GM23338 (cell line): ENCODE measurements around the gene SIRT2. TPM values are rescaled to one million over a fixed set of nuclear protein-coding genes. Genes with fewer than 3 reads are reported as not detected.

Experiments used
- ATAC-seq: fragments of 200-7000 bp; cut with Tn5 transposase; 3 replicates; pipeline ENCODE4 v1.9.1; 2020
- DNase-seq: peaks from one replicate; pipeline ENCODE4 v3.0.0-alpha.2; 2015; ENCODE audit warnings: low spot score
- H2AFZ ChIP-seq: fragments of 200-600 bp; sonication (generic); 2 replicates; pipeline ENCODE4 v1.8.0; 2016; ENCODE audit warnings: antibody characterized with exemption, mild to moderate bottlenecking, moderate library complexity
- H3F3A ChIP-seq: fragments of 200-600 bp; sonication (generic); replicated peaks from 2 replicates; pipeline ENCODE4 v1.8.0; 2017; ENCODE audit warnings: antibody characterized with exemption, mixed run types, low read depth
- H3K27ac ChIP-seq: fragments of 200-600 bp; sonication (generic); 2 replicates; pipeline ENCODE4 v1.6.1; 2016; ENCODE audit warnings: low read depth
- H3K27me3 ChIP-seq: fragments of 200-600 bp; sonication (generic); 2 replicates; pipeline ENCODE4 v1.8.0; 2016; ENCODE audit warnings: mild to moderate bottlenecking, mixed run types, moderate library complexity; ENCODE audit not compliant: insufficient read depth
- H3K36me3 ChIP-seq: fragments of 200-600 bp; sonication (generic); 2 replicates; pipeline ENCODE4 v1.8.0; 2016; ENCODE audit warnings: mild to moderate bottlenecking; ENCODE audit not compliant: insufficient read depth
- H3K4me1 ChIP-seq: fragments of 200-600 bp; sonication (generic); 2 replicates; pipeline ENCODE4 v1.8.0; 2016; ENCODE audit warnings: mild to moderate bottlenecking, moderate library complexity; ENCODE audit not compliant: insufficient read depth
- H3K4me2 ChIP-seq: fragments of 200-600 bp; sonication (generic); 2 replicates; pipeline ENCODE4 v1.7.1; 2017; ENCODE audit warnings: mixed run types
- H3K4me3 ChIP-seq: fragments of 200-600 bp; sonication (generic); 2 replicates; pipeline ENCODE4 v1.6.1; 2016; ENCODE audit warnings: mixed run types
- H3K79me2 ChIP-seq: fragments of 200-600 bp; sonication (generic); replicated peaks from 2 replicates; pipeline ENCODE4 v1.8.0; 2017; ENCODE audit warnings: mild to moderate bottlenecking; ENCODE audit not compliant: insufficient read depth
- H3K9me2 ChIP-seq: fragments of 200-600 bp; sonication (generic); 2 replicates; pipeline ENCODE4 v1.8.0; 2017; ENCODE audit not compliant: insufficient read depth
- H4K20me1 ChIP-seq: fragments of 200-600 bp; sonication (generic); replicated peaks from 2 replicates; pipeline ENCODE4 v1.8.0; 2017; ENCODE audit warnings: mild to moderate bottlenecking; ENCODE audit not compliant: insufficient read depth
- H3K27ac Mint-ChIP-seq: 2 replicates; pipeline ENCODE4 v1.8.0; 2020; ENCODE audit warnings: inconsistent platforms, mild to moderate bottlenecking, moderate library complexity, mixed read lengths
- H3K27me3 Mint-ChIP-seq: 3 replicates; pipeline ENCODE4 v1.8.0; 2022; ENCODE audit warnings: low read depth, mild to moderate bottlenecking, moderate library complexity, mixed read lengths, inconsistent platforms; ENCODE audit not compliant: insufficient read depth, poor library complexity
- H3K36me3 Mint-ChIP-seq: 3 replicates; pipeline ENCODE4 v1.8.0; 2021; ENCODE audit warnings: low read depth, mild to moderate bottlenecking, inconsistent platforms, moderate library complexity, mixed read lengths
- H3K4me1 Mint-ChIP-seq: 3 replicates; pipeline ENCODE4 v1.8.0; 2020; ENCODE audit warnings: mild to moderate bottlenecking, inconsistent platforms, mixed read lengths
- H3K4me3 Mint-ChIP-seq: 3 replicates; pipeline ENCODE4 v1.8.0; 2021; ENCODE audit warnings: moderate library complexity, mild to moderate bottlenecking, inconsistent platforms, mixed read lengths
- H3K9me3 Mint-ChIP-seq: 3 replicates; pipeline ENCODE4 v1.8.0; 2020; ENCODE audit warnings: moderate library complexity, mild to moderate bottlenecking, inconsistent platforms, mixed read lengths
- CREB1 ChIP-seq: fragments of 250-450 bp; sonication (Bioruptor Pico); IDR thresholded peaks from 2 replicates; pipeline ENCODE4 v1.5.0; 2020; ENCODE audit warnings: low read depth, mild to moderate bottlenecking, moderate library complexity
- EZH2 ChIP-seq: fragments of 200-600 bp; sonication (generic); IDR thresholded peaks from one replicate; pipeline ENCODE4 v1.8.0; 2017; ENCODE audit warnings: antibody characterized with exemption, mild to moderate bottlenecking, low read depth; ENCODE audit not compliant: unreplicated experiment
- EZH2phosphoT487 ChIP-seq: fragments of 200-600 bp; sonication (generic); IDR thresholded peaks from one replicate; pipeline ENCODE4 v1.8.1; 2018; ENCODE audit warnings: antibody characterized with exemption; ENCODE audit not compliant: unreplicated experiment
- JUNB ChIP-seq: IDR thresholded peaks from one replicate; pipeline ENCODE4 v1.6.1; 2016; ENCODE audit warnings: antibody characterized with exemption; ENCODE audit not compliant: unreplicated experiment
- NANOG ChIP-seq: IDR thresholded peaks from 2 replicates; pipeline ENCODE4 v1.6.1; 2016; ENCODE audit warnings: antibody characterized with exemption, borderline replicate concordance
- POLR2AphosphoS5 ChIP-seq: IDR thresholded peaks from 2 replicates; pipeline ENCODE4 v1.6.1; 2016; ENCODE audit warnings: antibody characterized with exemption, low read depth
- STAT1 ChIP-seq: IDR thresholded peaks from one replicate; pipeline ENCODE4 v1.6.1; 2016; ENCODE audit warnings: antibody characterized with exemption; ENCODE audit not compliant: unreplicated experiment
- ZNF114 ChIP-seq: fragments of 250-450 bp; sonication (Bioruptor Pico); IDR thresholded peaks from 2 replicates; pipeline ENCODE4 v1.5.0; 2020; ENCODE audit warnings: mild to moderate bottlenecking, moderate library complexity
- ZNF331 ChIP-seq: fragments of 250-450 bp; sonication (Bioruptor Pico); IDR thresholded peaks from 2 replicates; pipeline ENCODE4 v1.5.0; 2020; ENCODE audit warnings: low read depth, mild to moderate bottlenecking, moderate library complexity
- polyA plus RNA-seq: library from polyadenylated mRNA; unstranded; fragments of >200 nt; fragmentation: Nextera tagmentation; extraction: Ambion mirVana; gene quantifications from 2 replicates; pipeline ENCODE4 v1.2.1, GENCODE V29; 2016
- total RNA-seq: library from RNA; depleted of rRNA; stranded (reverse); fragments of >200 nt; shearing (Covaris generic); gene quantifications from 2 replicates; pipeline ENCODE4 v1.2.3, GENCODE V29; 2014
- TF ChIP-seq, protein P1 (sequence below), 2 experiments: fragments of 200-600 bp in 1 of 2; sonication (generic) in 1 of 2; conservative IDR thresholded peaks; 2 replicates each; pipeline versions ENCODE4 v1.5.1 to v1.6.1; 2016 to 2017; ENCODE audit warnings: antibody characterized with exemption in 2 of 2, low read depth in 2 of 2, mild to moderate bottlenecking in 2 of 2, moderate library complexity in 1 of 2
- TF ChIP-seq, protein P2 (sequence below): IDR thresholded peaks from one replicate; pipeline ENCODE4 v1.6.1; 2018; ENCODE audit warnings: antibody characterized with exemption; ENCODE audit not compliant: unreplicated experiment
- TF ChIP-seq, protein P3 (sequence below): fragments of 250-450 bp; sonication (Bioruptor Pico); IDR thresholded peaks from 2 replicates; pipeline ENCODE4 v1.5.0; 2020; ENCODE audit warnings: mild to moderate bottlenecking, moderate library complexity
- TF ChIP-seq, protein P4 (sequence below): IDR thresholded peaks from 2 replicates; pipeline ENCODE4 v1.6.1; 2016; ENCODE audit warnings: antibody characterized with exemption

Gene SIRT2
- total and polyA plus RNA-seq, 2 experiments from 2014 or later, result 2.7 to 8.4 TPM

DNA sequence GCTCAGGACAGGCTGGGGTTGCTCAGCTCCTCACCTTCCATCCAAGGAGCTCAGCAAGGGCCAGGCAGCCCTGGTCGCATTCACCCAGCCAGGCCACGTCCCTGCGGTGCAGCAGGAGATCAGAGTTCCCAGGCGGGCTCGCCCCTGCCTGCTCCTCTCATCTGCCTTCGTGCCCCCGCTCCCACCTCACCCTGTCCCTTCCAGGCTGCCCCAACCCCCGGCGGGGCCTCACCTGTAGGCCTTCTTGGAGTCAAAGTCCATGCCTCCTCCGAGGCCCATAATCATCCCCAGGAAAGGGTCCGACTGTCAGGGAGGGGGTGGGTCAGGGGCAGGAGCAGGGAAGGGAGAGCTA, 20.0 kb downstream of the SIRT2 start:
- Histone ChIP-seq H3K4me1 (peaks cover 17% of the 10 kb centered on the region), H3K4me2 (no peak overlapping the region), H3K27me3 (peaks cover 3% of the 10 kb centered on the region; the same call in 1 of the 2 replicates), H3K4me3 (no peak overlapping the region), H3K27ac (no peak overlapping the region), H3F3A (no peaks in the 10 kb centered on the region), H3K79me2 (no peaks in the 10 kb centered on the region), H2AFZ (no peak overlapping the region), H3K9me2 (no peaks in the 10 kb centered on the region), H3K36me3 (no peaks in the 10 kb centered on the region), H4K20me1 (no peaks in the 10 kb centered on the region)
- TF ChIP-seq ZNF331 (no peak), POLR2AphosphoS5 (no peak), EZH2phosphoT487 (no peak), CREB1 (no peak), ZNF114 (no peak), NANOG (no peak), JUNB (no peak), EZH2 (no peak), STAT1 (no peak)
- TF ChIP-seq, protein P1, sequence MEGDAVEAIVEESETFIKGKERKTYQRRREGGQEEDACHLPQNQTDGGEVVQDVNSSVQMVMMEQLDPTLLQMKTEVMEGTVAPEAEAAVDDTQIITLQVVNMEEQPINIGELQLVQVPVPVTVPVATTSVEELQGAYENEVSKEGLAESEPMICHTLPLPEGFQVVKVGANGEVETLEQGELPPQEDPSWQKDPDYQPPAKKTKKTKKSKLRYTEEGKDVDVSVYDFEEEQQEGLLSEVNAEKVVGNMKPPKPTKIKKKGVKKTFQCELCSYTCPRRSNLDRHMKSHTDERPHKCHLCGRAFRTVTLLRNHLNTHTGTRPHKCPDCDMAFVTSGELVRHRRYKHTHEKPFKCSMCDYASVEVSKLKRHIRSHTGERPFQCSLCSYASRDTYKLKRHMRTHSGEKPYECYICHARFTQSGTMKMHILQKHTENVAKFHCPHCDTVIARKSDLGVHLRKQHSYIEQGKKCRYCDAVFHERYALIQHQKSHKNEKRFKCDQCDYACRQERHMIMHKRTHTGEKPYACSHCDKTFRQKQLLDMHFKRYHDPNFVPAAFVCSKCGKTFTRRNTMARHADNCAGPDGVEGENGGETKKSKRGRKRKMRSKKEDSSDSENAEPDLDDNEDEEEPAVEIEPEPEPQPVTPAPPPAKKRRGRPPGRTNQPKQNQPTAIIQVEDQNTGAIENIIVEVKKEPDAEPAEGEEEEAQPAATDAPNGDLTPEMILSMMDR (conservative IDR thresholded peaks at IDR 0.05; ENCODE audit: low read depth in 2 of 2), result no peak
- TF ChIP-seq, protein P2, sequence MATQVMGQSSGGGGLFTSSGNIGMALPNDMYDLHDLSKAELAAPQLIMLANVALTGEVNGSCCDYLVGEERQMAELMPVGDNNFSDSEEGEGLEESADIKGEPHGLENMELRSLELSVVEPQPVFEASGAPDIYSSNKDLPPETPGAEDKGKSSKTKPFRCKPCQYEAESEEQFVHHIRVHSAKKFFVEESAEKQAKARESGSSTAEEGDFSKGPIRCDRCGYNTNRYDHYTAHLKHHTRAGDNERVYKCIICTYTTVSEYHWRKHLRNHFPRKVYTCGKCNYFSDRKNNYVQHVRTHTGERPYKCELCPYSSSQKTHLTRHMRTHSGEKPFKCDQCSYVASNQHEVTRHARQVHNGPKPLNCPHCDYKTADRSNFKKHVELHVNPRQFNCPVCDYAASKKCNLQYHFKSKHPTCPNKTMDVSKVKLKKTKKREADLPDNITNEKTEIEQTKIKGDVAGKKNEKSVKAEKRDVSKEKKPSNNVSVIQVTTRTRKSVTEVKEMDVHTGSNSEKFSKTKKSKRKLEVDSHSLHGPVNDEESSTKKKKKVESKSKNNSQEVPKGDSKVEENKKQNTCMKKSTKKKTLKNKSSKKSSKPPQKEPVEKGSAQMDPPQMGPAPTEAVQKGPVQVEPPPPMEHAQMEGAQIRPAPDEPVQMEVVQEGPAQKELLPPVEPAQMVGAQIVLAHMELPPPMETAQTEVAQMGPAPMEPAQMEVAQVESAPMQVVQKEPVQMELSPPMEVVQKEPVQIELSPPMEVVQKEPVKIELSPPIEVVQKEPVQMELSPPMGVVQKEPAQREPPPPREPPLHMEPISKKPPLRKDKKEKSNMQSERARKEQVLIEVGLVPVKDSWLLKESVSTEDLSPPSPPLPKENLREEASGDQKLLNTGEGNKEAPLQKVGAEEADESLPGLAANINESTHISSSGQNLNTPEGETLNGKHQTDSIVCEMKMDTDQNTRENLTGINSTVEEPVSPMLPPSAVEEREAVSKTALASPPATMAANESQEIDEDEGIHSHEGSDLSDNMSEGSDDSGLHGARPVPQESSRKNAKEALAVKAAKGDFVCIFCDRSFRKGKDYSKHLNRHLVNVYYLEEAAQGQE, result no peak
- TF ChIP-seq, protein P3, sequence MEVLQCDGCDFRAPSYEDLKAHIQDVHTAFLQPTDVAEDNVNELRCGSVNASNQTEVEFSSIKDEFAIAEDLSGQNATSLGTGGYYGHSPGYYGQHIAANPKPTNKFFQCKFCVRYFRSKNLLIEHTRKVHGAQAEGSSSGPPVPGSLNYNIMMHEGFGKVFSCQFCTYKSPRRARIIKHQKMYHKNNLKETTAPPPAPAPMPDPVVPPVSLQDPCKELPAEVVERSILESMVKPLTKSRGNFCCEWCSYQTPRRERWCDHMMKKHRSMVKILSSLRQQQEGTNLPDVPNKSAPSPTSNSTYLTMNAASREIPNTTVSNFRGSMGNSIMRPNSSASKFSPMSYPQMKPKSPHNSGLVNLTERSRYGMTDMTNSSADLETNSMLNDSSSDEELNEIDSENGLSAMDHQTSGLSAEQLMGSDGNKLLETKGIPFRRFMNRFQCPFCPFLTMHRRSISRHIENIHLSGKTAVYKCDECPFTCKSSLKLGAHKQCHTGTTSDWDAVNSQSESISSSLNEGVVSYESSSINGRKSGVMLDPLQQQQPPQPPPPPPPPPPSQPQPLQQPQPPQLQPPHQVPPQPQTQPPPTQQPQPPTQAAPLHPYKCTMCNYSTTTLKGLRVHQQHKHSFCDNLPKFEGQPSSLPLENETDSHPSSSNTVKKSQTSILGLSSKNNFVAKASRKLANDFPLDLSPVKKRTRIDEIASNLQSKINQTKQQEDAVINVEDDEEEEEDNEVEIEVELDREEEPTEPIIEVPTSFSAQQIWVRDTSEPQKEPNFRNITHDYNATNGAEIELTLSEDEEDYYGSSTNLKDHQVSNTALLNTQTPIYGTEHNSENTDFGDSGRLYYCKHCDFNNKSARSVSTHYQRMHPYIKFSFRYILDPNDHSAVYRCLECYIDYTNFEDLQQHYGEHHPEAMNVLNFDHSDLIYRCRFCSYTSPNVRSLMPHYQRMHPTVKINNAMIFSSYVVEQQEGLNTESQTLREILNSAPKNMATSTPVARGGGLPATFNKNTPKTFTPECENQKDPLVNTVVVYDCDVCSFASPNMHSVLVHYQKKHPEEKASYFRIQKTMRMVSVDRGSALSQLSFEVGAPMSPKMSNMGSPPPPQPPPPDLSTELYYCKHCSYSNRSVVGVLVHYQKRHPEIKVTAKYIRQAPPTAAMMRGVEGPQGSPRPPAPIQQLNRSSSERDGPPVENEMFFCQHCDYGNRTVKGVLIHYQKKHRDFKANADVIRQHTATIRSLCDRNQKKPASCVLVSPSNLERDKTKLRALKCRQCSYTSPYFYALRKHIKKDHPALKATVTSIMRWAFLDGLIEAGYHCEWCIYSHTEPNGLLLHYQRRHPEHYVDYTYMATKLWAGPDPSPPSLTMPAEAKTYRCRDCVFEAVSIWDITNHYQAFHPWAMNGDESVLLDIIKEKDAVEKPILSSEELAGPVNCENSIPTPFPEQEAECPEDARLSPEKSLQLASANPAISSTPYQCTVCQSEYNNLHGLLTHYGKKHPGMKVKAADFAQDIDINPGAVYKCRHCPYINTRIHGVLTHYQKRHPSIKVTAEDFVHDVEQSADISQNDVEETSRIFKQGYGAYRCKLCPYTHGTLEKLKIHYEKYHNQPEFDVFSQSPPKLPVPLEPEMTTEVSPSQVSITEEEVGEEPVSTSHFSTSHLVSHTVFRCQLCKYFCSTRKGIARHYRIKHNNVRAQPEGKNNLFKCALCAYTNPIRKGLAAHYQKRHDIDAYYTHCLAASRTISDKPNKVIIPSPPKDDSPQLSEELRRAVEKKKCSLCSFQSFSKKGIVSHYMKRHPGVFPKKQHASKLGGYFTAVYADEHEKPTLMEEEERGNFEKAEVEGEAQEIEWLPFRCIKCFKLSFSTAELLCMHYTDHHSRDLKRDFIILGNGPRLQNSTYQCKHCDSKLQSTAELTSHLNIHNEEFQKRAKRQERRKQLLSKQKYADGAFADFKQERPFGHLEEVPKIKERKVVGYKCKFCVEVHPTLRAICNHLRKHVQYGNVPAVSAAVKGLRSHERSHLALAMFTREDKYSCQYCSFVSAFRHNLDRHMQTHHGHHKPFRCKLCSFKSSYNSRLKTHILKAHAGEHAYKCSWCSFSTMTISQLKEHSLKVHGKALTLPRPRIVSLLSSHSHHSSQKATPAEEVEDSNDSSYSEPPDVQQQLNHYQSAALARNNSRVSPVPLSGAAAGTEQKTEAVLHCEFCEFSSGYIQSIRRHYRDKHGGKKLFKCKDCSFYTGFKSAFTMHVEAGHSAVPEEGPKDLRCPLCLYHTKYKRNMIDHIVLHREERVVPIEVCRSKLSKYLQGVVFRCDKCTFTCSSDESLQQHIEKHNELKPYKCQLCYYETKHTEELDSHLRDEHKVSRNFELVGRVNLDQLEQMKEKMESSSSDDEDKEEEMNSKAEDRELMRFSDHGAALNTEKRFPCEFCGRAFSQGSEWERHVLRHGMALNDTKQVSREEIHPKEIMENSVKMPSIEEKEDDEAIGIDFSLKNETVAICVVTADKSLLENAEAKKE, result no peak
- TF ChIP-seq, protein P4, sequence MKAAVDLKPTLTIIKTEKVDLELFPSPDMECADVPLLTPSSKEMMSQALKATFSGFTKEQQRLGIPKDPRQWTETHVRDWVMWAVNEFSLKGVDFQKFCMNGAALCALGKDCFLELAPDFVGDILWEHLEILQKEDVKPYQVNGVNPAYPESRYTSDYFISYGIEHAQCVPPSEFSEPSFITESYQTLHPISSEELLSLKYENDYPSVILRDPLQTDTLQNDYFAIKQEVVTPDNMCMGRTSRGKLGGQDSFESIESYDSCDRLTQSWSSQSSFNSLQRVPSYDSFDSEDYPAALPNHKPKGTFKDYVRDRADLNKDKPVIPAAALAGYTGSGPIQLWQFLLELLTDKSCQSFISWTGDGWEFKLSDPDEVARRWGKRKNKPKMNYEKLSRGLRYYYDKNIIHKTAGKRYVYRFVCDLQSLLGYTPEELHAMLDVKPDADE, result no peak
- Mint-ChIP-seq H3K4me1 (peaks cover 27% of the 10 kb centered on the region), H3K27me3 (peaks cover 8% of the 10 kb centered on the region), H3K36me3 (no peaks in the 10 kb centered on the region; the same call in 2 of the 3 replicates), H3K27ac (no peak overlapping the region), H3K9me3 (no peaks in the 10 kb centered on the region), H3K4me3 (no peak overlapping the region)
- DNase-seq, result no peak
- ATAC-seq, result no peak
